ENCODE results near the gene CAPSL.

Gene CAPSL

DNA sequence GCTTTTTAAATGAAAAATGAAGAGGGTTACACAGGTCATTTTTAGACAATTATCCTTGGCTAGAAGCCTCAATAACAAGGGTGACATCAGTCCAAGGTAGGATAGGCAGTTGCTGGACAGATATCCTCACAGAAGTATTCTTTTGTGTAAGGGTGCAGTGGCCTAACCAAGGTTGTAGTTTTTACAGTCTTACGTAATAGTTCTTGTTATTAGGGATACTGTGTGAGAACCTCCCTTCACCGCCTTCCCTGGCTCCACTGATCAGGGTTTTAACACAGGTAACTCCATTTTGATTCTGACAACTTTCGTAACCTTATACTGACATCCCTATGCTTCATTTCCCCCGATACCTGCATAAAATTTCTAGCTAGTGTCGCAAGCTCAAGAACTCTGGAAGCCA lies 8.7 kb upstream of the CAPSL start:
- no peaks in the 10 kb centered on the region for H3K36me3 ChIP-seq (ENCODE audit: control insufficient read depth, insufficient read depth, low read length)
- H3K4me3 ChIP-seq (replicated peaks; ENCODE audit: low read depth, low read length): no peak overlapping the region
- DNase-seq (ENCODE audit: extremely low read depth, insufficient read length): no peak
- H3K27me3 ChIP-seq (replicated peaks; ENCODE audit: control insufficient read depth, insufficient read depth, low read length): no peaks in the 10 kb centered on the region
- TF ChIP-seq, protein P1, sequence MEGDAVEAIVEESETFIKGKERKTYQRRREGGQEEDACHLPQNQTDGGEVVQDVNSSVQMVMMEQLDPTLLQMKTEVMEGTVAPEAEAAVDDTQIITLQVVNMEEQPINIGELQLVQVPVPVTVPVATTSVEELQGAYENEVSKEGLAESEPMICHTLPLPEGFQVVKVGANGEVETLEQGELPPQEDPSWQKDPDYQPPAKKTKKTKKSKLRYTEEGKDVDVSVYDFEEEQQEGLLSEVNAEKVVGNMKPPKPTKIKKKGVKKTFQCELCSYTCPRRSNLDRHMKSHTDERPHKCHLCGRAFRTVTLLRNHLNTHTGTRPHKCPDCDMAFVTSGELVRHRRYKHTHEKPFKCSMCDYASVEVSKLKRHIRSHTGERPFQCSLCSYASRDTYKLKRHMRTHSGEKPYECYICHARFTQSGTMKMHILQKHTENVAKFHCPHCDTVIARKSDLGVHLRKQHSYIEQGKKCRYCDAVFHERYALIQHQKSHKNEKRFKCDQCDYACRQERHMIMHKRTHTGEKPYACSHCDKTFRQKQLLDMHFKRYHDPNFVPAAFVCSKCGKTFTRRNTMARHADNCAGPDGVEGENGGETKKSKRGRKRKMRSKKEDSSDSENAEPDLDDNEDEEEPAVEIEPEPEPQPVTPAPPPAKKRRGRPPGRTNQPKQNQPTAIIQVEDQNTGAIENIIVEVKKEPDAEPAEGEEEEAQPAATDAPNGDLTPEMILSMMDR (IDR thresholded peaks at IDR 0.05; ENCODE audit: insufficient read depth, low read length, poor library complexity, severe bottlenecking): no peak

GRCh38 chr5:35939639-35940038 lies 1.2 kb upstream of the CAPSL start:
- no peak overlapping the region for H3K4me3 ChIP-seq (replicated peaks; ENCODE audit: low read depth, low read length)
- TF ChIP-seq, protein P1 (IDR thresholded peaks at IDR 0.05; ENCODE audit: insufficient read depth, low read length, poor library complexity, severe bottlenecking): no peak
- H3K27me3 ChIP-seq (replicated peaks; ENCODE audit: control insufficient read depth, insufficient read depth, low read length): no peaks in the 10 kb centered on the region
- DNase-seq (ENCODE audit: extremely low read depth, insufficient read length): no peak
- H3K36me3 ChIP-seq (ENCODE audit: control insufficient read depth, insufficient read depth, low read length): no peaks in the 10 kb centered on the region

DNA sequence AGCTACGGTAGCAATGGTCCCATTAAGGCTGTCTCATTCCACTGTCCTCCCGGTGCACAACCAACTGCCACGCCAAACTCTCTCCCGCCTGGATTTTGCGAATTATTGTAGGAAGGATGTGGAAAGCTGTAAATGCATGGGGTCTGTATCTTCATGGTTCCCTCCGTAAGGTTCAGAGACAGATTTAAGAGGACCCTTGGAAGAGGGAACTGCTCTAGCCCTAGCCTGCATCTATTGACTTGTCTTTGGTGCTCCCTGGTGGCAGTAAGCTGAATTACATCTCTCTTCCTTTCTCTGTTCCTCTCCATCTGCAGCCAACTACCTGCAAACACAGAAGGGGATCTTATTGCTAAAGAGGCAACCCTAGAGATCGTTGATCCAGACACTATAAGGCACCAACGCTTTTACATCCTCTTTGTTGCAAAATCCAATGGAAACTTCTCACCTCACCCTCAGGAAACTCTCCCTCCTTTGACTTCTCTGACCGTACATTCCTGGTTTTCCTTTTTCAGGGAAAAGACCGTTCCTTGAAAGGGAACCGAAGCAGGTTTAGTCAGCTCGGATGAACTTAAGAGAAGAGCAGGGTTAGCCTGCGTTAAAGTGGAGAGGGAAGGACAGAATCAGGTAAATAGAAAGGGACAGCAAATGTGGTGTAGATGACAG lies 11.9 kb downstream of the CAPSL start:
- Histone ChIP-seq H3K4me3 (replicated peaks; ENCODE audit: low read depth, low read length) (no peak overlapping the region), H3K27me3 (replicated peaks; ENCODE audit: control insufficient read depth, insufficient read depth, low read length) (no peaks in the 10 kb centered on the region)
- DNase-seq (ENCODE audit: extremely low read depth, insufficient read length): no peak

DNA sequence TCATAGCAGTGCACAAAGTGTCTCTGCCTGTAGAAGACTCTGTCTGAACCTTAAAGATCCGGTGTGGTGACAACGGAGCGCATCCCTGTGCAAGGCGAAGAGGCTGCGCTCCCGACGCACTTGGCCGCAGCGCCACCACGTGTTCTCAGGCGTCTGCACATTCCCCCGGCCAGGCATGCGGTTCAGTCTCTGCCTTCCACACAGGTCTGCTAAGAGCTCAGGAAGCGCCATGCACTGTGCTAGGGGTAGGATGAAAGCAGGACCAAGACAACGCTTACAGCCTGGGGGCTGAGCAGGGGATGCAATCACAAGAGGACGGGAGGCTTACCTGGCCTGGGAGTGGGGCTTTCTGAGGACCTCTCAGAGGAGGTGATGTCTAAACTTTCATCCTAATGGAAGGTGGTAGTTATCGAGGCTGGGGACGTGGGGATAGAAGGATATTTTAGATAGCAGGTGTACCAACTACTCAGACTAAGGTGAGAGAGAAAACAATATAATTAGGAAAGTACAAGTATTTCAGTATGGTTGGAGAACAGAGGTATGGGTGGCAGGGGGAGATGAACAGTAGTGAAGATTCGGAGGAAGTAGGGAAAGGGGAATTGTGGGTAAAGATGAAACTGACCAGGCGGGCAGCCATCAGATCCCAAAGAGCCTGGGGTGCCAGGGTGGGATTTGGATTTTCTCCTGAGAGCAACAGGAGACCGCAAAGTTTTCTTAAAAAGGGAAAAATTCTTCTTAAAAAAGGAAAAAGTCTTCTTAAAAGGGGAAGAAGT lies 13.3 kb downstream of the CAPSL start:
- H3K4me3 ChIP-seq (replicated peaks; ENCODE audit: low read depth, low read length): 0 out of 2 replicates have a peak overlapping the region, but pooled peaks have one; percentile 11

More for the DNA sequence above, 11.9 kb downstream of the CAPSL start:
- no peaks in the 10 kb centered on the region for H3K36me3 ChIP-seq (ENCODE audit: control insufficient read depth, insufficient read depth, low read length)
- TF ChIP-seq, protein P1 (IDR thresholded peaks at IDR 0.05; ENCODE audit: insufficient read depth, low read length, poor library complexity, severe bottlenecking): peak; percentile 76

GRCh38 chr5:35924122-35924949 lies 14.1 kb downstream of the CAPSL start:
- TF ChIP-seq, protein P1 (IDR thresholded peaks at IDR 0.05; ENCODE audit: insufficient read depth, low read length, poor library complexity, severe bottlenecking): no peak
- no peaks in the 10 kb centered on the region for H3K27me3 ChIP-seq (replicated peaks; ENCODE audit: control insufficient read depth, insufficient read depth, low read length)
- no peak for DNase-seq (ENCODE audit: extremely low read depth, insufficient read length)
- H3K4me3 ChIP-seq (replicated peaks; ENCODE audit: low read depth, low read length): no peak overlapping the region
- no peaks in the 10 kb centered on the region for H3K36me3 ChIP-seq (ENCODE audit: control insufficient read depth, insufficient read depth, low read length)

More for the DNA sequence above, 13.3 kb downstream of the CAPSL start:
- DNase-seq (ENCODE audit: extremely low read depth, insufficient read length): peak; percentile 84
- Histone ChIP-seq H3K36me3 (ENCODE audit: control insufficient read depth, insufficient read depth, low read length) (no peaks in the 10 kb centered on the region), H3K27me3 (replicated peaks; ENCODE audit: control insufficient read depth, insufficient read depth, low read length) (no peaks in the 10 kb centered on the region)
- TF ChIP-seq, protein P1 (IDR thresholded peaks at IDR 0.05; ENCODE audit: insufficient read depth, low read length, poor library complexity, severe bottlenecking): peak; percentile 95

Measured in GM06990 (cell line).